Measurements from ENCODE around the gene CCT3.
A peak's percentile ranks its signal among the peaks of the same experiment; 100 is the strongest.

CCT3 gene

DNA sequence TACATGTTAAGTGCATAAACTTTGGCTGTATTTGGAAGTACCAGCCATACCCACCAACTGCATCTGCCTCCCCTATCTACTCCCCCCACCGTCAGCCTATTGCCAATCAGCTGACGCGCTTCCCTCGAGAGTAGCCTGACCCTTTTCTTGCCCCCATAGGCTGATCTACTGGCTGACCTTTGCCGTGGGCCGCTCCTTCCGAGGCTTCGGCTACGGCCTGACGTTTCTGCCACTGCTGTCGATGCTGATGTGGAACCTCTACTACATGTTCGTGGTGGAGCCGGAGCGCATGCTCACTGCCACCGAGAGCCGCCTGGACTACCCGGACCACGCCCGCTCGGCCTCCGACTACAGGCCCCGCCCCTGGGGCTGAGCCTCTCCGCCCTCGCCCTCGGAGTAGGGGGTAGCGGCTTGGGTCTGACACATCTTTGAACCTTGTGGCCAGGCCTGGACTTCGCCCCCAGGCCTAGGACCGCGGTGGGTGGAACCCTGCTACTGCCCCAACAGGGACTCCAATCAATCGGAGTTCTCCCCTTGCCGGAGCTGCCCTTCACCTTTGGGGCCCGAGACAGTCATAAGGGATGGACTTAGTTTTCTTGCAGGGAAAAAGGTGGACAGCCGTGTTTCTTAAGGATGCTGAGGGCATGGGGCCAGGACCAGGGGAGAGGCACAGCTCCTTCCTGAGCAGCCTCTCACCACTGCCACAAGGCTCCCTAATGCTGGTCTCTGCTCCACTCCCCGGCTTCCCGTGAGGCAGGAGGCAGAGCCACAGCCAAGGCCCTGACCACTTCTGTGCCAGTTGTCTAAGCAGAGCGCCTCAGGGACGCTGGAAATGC is 46.6 kb downstream of the CCT3 start:
- DNase-seq (ENCODE audit: low spot score in 2 of 2), result no peak
- no peak overlapping the region for H3K4me3 ChIP-seq
- H3K27me3 ChIP-seq (ENCODE audit: low read depth), result no peaks in the 10 kb centered on the region
- no peaks in the 10 kb centered on the region for H3K4me1 ChIP-seq
- peaks cover 3% of the 10 kb centered on the region for H3K36me3 ChIP-seq (replicated peaks)
- in situ Hi-C loops (cut with MboI; ENCODE audit: low sequenced_read_pairs), result no loop called here
- no peaks in the 10 kb centered on the region for H3K9me3 ChIP-seq

DNA sequence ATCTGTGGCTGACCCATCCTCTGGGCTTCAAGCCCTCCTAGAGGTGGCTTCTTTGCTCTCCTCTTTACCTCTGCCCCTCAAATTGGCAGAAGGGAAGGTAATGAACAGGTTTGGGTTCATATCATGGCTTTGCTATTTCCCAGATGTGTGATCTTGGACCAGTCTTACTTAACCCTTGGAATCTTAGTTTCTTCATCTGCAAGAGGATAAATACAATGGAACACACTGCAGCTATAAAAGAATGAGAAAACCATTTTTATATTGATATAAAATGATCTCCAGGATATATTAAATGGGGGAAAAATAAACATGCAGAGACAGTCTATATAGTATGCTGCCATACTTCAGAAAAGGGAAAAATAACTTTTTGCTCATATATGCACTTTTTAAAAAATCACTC is 48.2 kb downstream of the CCT3 start:
- Histone ChIP-seq H3K27me3 (ENCODE audit: low read depth) (no peaks in the 10 kb centered on the region), H3K36me3 (replicated peaks) (peaks cover 3% of the 10 kb centered on the region), H3K4me1 (no peaks in the 10 kb centered on the region), H3K9me3 (no peaks in the 10 kb centered on the region), H3K4me3 (no peak overlapping the region)
- no peak for DNase-seq (ENCODE audit: low spot score in 2 of 2)
- in situ Hi-C loops (cut with MboI; ENCODE audit: low sequenced_read_pairs), result no loop called here

DNA sequence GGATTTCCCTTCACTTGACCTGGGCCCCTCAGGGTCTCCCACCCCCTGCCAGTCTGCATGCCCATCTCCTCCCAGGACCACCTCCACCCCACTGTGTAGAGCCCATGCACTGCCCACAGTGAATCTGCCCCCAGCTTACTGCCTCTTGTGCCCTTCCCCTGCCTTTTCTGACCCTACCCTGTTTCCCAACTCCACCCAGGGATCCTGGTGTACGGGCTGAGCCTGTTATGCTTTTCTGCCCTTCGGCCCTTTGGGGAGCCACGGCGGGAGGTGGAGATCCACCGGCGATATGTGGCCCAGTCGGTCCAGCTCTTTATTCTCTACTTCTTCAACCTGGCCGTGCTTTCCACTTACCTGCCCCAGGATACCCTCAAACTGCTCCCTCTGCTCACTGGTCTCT is 52.0 kb downstream of the CCT3 start:
- no peak for DNase-seq (ENCODE audit: low spot score in 2 of 2)
- Histone ChIP-seq H3K9me3 (no peaks in the 10 kb centered on the region), H3K36me3 (replicated peaks) (peaks cover 5% of the 10 kb centered on the region), H3K4me1 (peaks cover 9% of the 10 kb centered on the region), H3K4me3 (no peak overlapping the region), H3K27me3 (ENCODE audit: low read depth) (no peaks in the 10 kb centered on the region)
- in situ Hi-C loops (cut with MboI; ENCODE audit: low sequenced_read_pairs), result no loop called here

DNA sequence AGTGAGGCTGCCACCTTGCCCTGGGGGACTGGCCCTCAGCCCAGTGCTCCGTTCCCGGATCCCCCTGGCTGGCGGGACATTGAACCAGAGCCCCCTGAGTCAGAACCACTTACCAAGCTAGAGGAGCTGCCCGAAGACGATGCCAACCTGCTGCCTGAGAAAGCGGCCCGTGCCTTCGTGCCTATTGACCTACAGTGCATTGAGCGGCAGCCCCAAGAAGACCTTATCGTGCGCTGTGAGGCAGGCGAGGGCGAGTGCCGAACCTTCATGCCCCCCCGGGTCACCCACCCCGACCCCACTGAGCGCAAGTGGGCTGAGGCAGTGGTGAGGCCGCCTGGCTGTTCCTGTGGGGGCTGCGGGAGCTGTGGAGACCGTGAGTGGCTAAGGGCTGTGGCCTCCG is 52.7 kb downstream of the CCT3 start:
- in situ Hi-C loops (cut with MboI; ENCODE audit: low sequenced_read_pairs), result no loop called here
- no peak for DNase-seq (ENCODE audit: low spot score in 2 of 2)
- Histone ChIP-seq H3K9me3 (no peaks in the 10 kb centered on the region), H3K4me1 (peaks cover 9% of the 10 kb centered on the region), H3K27me3 (ENCODE audit: low read depth) (no peaks in the 10 kb centered on the region), H3K4me3 (no peak overlapping the region), H3K36me3 (replicated peaks) (peaks cover 6% of the 10 kb centered on the region)

DNA sequence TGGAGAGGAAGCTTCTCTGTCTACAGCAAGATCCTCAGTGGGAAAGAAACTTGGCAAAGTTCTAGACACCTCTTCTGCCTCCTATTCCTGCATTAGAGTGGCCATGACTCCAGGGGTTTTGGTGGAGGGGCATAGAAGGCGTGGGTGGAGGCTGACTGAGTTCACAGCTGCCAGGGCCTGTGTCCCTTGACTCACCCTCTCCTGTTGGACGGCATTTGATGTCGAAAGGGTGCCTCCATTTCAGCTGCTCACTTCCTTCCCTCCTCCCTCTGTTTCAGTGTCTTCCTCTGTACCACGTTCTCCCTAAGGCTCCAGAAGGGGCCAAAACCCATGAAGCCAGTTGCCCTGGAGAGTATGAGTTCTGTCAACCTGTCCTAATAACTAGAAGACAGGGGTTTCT is 53.3 kb downstream of the CCT3 start:
- Histone ChIP-seq H3K36me3 (replicated peaks) (peaks cover 13% of the 10 kb centered on the region), H3K4me3 (no peak overlapping the region), H3K9me3 (no peaks in the 10 kb centered on the region), H3K27me3 (ENCODE audit: low read depth) (no peaks in the 10 kb centered on the region), H3K4me1 (peaks cover 9% of the 10 kb centered on the region)
- DNase-seq (ENCODE audit: low spot score in 2 of 2), result no peak
- in situ Hi-C loops (cut with MboI; ENCODE audit: low sequenced_read_pairs), result no loop called here

DNA sequence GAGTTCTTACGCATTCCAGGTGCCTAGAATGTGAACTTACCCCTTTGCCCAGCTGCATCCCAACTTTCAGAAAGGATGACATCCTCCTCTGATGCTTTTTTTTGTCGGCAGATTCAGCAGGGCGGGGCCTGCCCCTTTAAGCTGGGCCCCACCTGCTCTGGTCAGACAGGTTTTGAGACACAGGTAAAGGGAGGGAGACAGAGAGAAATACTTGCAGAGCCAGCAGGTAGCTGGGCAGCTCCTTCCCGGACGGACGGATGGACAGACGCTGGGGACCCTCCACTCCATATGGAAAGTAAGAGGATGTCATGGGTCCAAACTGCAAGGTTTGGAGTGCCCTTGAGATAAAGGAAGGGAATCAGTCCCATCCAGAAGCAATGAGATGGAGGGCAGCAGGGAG is 54.0 kb downstream of the CCT3 start, which contains the start of gene TMEM79:
Gene TMEM79 (plus strand): TSS at position 214 of the 400 bp plus-strand sequence. CDS start 902 bp downstream, outside the sequence.
- Histone ChIP-seq H3K9me3 (no peaks in the 10 kb centered on the region), H3K27me3 (ENCODE audit: low read depth) (no peaks in the 10 kb centered on the region), H3K36me3 (replicated peaks) (peaks cover 19% of the 10 kb centered on the region), H3K4me1 (peaks cover 9% of the 10 kb centered on the region), H3K4me3 (peak within 1 kb of the TSS; percentile 98)
- in situ Hi-C loops (cut with MboI; ENCODE audit: low sequenced_read_pairs), result no loop called here
- no peak for DNase-seq (ENCODE audit: low spot score in 2 of 2)

DNA sequence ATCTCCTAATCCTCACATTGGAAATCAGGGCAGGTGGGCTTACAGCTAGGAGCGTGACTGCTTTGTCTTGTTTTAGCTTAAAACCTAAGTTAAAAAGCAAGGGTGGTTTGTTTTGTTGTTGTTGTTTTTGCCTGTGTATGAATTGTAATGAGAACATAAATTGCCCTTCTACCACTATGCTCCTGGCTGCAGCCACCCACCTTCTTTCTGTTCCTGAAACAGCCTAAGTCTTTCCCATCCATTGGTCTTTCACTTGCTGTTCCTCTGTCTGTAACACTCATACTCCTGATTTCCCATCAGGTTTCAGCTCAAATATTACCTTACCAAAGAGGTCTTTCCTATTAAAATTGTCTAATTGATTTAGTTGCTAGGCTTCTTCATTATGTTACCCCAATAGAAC is 54.6 kb downstream of the CCT3 start:
- Histone ChIP-seq H3K27me3 (ENCODE audit: low read depth) (no peaks in the 10 kb centered on the region), H3K9me3 (no peaks in the 10 kb centered on the region), H3K4me1 (peaks cover 9% of the 10 kb centered on the region), H3K4me3 (peak overlapping the region; percentile 98), H3K36me3 (replicated peaks) (peaks cover 25% of the 10 kb centered on the region)
- DNase-seq (ENCODE audit: low spot score in 2 of 2), result no peak
- in situ Hi-C loops (cut with MboI; ENCODE audit: low sequenced_read_pairs), result no loop called here

DNA sequence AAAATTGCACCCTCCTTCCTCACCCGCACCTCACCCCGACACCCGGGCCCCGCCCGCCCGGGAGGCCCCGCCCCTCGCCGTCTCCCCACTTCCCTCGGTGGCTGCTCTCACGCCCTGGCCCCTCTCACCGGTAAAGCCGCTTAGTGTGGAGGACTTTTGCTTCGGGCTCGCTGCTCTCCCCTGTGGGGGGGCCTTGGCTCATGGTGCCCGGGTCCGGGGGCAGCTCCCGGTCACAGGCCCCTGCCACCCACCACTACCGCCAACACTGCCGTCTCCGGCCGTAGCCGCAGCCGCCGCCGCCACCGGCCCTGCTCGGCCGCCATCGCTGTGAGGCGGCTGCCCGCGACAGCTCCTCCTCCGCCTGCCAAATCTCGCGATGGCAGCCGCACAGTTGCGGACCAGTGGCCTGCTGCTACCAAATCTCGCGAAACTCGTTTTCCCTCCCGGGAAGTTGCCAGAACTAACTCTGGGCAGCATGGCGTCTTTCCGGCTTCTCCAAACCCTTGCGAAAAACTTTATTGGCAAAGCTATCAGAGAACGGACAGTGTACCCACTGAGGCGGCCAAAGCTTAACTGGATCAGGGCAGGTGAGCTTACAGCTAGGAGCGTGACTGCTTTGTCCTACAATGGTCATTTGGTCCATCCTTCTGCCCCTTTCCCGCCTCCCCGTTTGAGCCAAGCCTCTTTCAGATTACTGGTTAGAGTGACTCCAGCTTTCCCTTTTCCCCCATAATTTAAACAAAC is 55.4 kb downstream of the CCT3 start, which contains the start of gene SMG5:
Gene SMG5 (minus strand): TSS at position 347 of the 744 bp plus-strand sequence. CDS start 145 bp downstream, at position 202.
- Histone ChIP-seq H3K4me1 (peaks cover 9% of the 10 kb centered on the region), H3K27me3 (ENCODE audit: low read depth) (no peaks in the 10 kb centered on the region), H3K36me3 (replicated peaks) (peaks cover 34% of the 10 kb centered on the region), H3K9me3 (no peaks in the 10 kb centered on the region), H3K4me3 (peak within 1 kb of the TSS; percentile 98)
- in situ Hi-C loops (cut with MboI; ENCODE audit: low sequenced_read_pairs), result no loop called here
- DNase-seq (ENCODE audit: low spot score in 2 of 2), result peak; percentile 98

DNA sequence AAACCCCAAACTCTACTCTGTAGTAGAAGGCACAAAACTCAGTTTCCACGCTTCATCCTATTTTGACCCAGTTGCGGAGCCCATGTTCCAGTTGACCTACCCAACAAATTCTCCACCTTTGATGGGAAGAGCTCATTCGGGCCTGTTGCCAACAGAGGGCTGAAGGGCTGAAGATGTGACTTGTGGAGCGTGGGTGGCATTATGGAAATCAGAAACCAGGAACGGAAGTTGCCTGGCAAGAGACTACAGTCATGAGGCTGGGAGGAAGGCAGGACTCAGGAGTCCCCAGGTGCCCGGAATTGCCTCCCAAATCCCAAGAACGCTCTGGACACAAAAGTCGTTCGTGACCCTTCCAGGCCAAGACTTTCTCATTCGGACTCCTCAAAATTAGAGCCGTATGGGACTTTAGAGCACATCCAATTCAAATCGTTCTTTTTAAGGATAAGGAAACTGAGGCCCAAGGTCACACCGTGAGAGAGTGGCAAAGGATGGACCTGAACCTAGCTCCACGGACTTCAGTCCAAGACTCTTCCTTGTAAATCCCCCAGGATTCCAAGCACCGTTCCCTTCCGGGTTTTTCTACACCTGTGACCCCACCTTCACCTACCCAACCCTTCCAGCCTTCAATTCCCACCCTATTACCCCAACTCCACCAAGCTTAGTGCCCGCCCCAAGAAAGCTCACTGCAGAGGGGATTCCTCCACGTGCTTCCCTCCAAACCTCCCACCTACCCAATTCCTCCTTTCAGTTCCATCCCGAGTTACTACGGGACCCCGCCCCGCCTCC is 56.2 kb downstream of the CCT3 start:
- peak overlapping the region; percentile 98 for H3K4me3 ChIP-seq
- H3K36me3 ChIP-seq (replicated peaks), result peaks cover 42% of the 10 kb centered on the region

DNA sequence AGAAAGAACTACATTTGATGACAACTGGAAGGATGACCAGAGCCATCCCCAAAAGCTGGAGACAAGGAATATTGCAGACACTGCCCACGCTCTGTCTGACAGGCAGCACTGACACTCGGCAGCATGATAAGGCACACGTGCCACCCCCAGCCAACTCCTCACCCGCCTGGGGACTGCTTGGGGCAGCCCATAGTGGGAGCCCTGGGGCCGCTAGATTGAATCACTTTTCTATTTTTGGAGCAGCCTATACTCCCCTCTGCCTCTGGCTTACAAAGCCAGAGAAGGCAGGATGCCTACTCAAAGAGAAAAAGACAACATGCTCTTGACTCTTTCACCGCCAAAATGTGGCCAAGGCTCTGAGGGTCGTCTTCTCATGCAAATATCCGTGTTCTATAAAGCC is 56.8 kb downstream of the CCT3 start:
- peaks cover 48% of the 10 kb centered on the region for H3K36me3 ChIP-seq (replicated peaks)
- in situ Hi-C loops (cut with MboI; ENCODE audit: low sequenced_read_pairs), result no loop called here
- H3K9me3 ChIP-seq, result no peaks in the 10 kb centered on the region
- peak overlapping the region; percentile 98 for H3K4me3 ChIP-seq
- DNase-seq (ENCODE audit: low spot score in 2 of 2), result peak in 1 of 2 experiments; percentile 34
- H3K4me1 ChIP-seq, result peaks cover 9% of the 10 kb centered on the region
- H3K27me3 ChIP-seq (ENCODE audit: low read depth), result no peaks in the 10 kb centered on the region

More for the DNA sequence above, 56.2 kb downstream of the CCT3 start:
- peak; percentile 34 to 36 for DNase-seq (ENCODE audit: low spot score in 2 of 2)
- in situ Hi-C loops (cut with MboI; ENCODE audit: low sequenced_read_pairs), result no loop called here
- no peaks in the 10 kb centered on the region for H3K27me3 ChIP-seq (ENCODE audit: low read depth)
- peaks cover 9% of the 10 kb centered on the region for H3K4me1 ChIP-seq
- no peaks in the 10 kb centered on the region for H3K9me3 ChIP-seq

DNA sequence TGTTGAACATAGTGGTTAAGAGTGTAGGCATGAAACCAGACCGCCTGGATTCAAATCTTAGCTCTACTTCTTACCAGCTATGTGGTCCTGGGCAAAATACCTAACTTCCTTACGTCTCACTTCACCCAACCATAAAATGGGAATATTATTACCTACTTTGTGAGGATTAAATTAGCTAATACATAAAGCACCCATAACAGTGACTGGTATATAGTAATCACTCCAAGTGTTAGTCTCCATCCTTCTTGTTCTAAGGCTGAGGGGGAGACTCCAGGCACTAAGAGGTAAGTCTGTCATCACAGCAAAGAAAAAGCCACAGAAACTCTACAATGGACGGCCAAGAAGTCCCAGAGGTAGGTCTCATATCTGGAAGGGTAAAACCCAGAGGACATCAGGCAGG is 58.3 kb downstream of the CCT3 start:
- Histone ChIP-seq H3K4me3 (no peak overlapping the region), H3K36me3 (replicated peaks) (peaks cover 55% of the 10 kb centered on the region), H3K4me1 (peaks cover 9% of the 10 kb centered on the region), H3K27me3 (ENCODE audit: low read depth) (no peaks in the 10 kb centered on the region), H3K9me3 (no peaks in the 10 kb centered on the region)
- in situ Hi-C loops (cut with MboI; ENCODE audit: low sequenced_read_pairs), result no loop called here
- DNase-seq (ENCODE audit: low spot score in 2 of 2), result no peak

DNA sequence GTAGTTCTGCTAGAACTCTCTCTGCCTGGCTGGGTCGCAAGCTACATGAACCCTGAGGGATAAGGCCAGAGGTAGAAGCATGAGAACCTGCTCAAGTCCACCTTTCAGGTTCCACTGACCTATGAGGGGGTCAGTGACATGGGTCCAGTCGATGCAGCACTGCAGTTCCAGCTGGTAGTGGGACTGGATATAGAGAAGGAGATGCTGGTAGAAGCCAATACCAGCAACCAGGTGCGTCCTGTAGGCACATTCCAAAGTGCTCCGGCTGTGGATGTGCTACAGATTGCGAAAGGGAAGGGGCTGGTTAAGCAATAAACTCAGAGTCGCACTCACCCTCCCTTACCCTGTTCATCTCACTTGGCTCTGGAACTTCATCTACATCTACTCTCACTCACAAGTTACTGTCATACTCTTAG is 61.1 kb downstream of the CCT3 start:
- Histone ChIP-seq H3K36me3 (replicated peaks) (peaks cover 77% of the 10 kb centered on the region), H3K4me1 (peaks cover 2% of the 10 kb centered on the region), H3K27me3 (ENCODE audit: low read depth) (no peaks in the 10 kb centered on the region), H3K9me3 (no peaks in the 10 kb centered on the region), H3K4me3 (no peak overlapping the region)
- no peak for DNase-seq (ENCODE audit: low spot score in 2 of 2)
- in situ Hi-C loops (cut with MboI; ENCODE audit: low sequenced_read_pairs), result no loop called here

DNA sequence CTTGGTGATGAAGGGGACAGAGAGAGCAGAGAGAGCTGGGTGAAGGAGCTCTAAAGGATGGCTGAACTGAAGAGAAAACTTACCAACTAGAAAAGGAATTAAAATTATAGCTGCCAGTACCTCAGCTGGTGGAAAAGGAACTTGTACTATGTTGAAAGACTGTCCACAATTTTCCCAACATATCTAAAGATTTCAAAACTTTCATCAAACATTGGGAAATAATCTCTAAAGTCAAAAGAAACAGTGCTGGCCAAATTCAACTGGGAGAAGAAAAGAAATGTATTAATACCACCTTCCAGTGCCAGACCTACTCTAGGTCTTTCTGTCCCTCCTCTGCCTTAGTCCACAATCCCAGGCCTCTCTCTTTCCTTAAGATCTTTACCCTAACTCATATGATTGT is 61.6 kb downstream of the CCT3 start:
- Histone ChIP-seq H3K4me3 (no peak overlapping the region), H3K9me3 (no peaks in the 10 kb centered on the region), H3K4me1 (peaks cover 1% of the 10 kb centered on the region; the same call in 1 of the 2 replicates), H3K27me3 (ENCODE audit: low read depth) (no peaks in the 10 kb centered on the region), H3K36me3 (replicated peaks) (peaks cover 81% of the 10 kb centered on the region)
- in situ Hi-C loops (cut with MboI; ENCODE audit: low sequenced_read_pairs), result no loop called here
- no peak for DNase-seq (ENCODE audit: low spot score in 2 of 2)

Measured in HAP-1 (cell line).